CD4-positive, CD25-positive, alpha-beta regulatory T cell (primary cell): ENCODE results near the gene PEPD. TPM values are rescaled to one million over a fixed set of nuclear protein-coding genes. Genes with fewer than 3 reads are reported as not detected.

Experiments used
- ATAC-seq, 2 donors: fragments of 150-1000 bp; cut with Tn5 transposase; one replicate each; pipeline ENCODE4 v1.10.0; 2021; ENCODE audit warnings: low read depth in 2 of 2, moderate number of reproducible peaks in 2 of 2, moderate library complexity in 1 of 2
- DNase-seq, 3 donors: peaks; one replicate each; pipeline versions ENCODE4 v3.0.0 to v3.0.0-alpha.2; 2012 to 2022; ENCODE audit warnings: mixed read lengths in 1 of 3
- H3K27ac ChIP-seq: one replicate; pipeline ENCODE4 v1.7.0; 2013; ENCODE audit warnings: mild to moderate bottlenecking, low read length; ENCODE audit not compliant: insufficient read depth, poor library complexity, severe bottlenecking
- H3K27me3 ChIP-seq: one replicate; pipeline ENCODE4 v1.7.0; 2013; ENCODE audit warnings: low read length; ENCODE audit not compliant: control insufficient read depth, insufficient read depth
- H3K36me3 ChIP-seq: one replicate; pipeline ENCODE4 v1.7.0; 2013; ENCODE audit warnings: mild to moderate bottlenecking, low read length, moderate library complexity; ENCODE audit not compliant: control insufficient read depth, insufficient read depth
- H3K4me1 ChIP-seq: 2 replicates; pipeline ENCODE4 v1.7.0; 2013; ENCODE audit warnings: mild to moderate bottlenecking, low read length; ENCODE audit not compliant: insufficient read depth, control insufficient read depth, poor library complexity, severe bottlenecking
- H3K4me3 ChIP-seq: one replicate; pipeline ENCODE4 v1.7.0; 2013; ENCODE audit warnings: low read depth, mild to moderate bottlenecking, low read length, moderate library complexity
- H3K9me3 ChIP-seq, 2 experiments: 1 replicate in 1 of 2; 2 replicates in 1 of 2; pipeline ENCODE4 v1.7.0; 2013; ENCODE audit warnings: low read length in 2 of 2, mild to moderate bottlenecking in 1 of 2, moderate library complexity in 1 of 2; ENCODE audit not compliant: control insufficient read depth in 2 of 2
- H3K27ac Mint-ChIP-seq, 3 donors: one replicate each; pipeline ENCODE4 v1.8.0; 2020 to 2022; ENCODE audit warnings: mild to moderate bottlenecking in 3 of 3, mixed read lengths in 3 of 3, moderate library complexity in 2 of 3
- H3K27me3 Mint-ChIP-seq: one replicate; pipeline ENCODE4 v1.8.0; 2022; ENCODE audit warnings: mild to moderate bottlenecking, mixed read lengths
- H3K36me3 Mint-ChIP-seq: one replicate; pipeline ENCODE4 v1.8.0; 2020; ENCODE audit warnings: mixed read lengths
- H3K4me1 Mint-ChIP-seq, 4 donors: one replicate each; pipeline ENCODE4 v1.8.0; 2020 to 2022; ENCODE audit warnings: mixed read lengths in 4 of 4, mild to moderate bottlenecking in 1 of 4
- H3K4me3 Mint-ChIP-seq, 4 donors: one replicate each; pipeline ENCODE4 v1.8.0; 2020 to 2022; ENCODE audit warnings: mild to moderate bottlenecking in 4 of 4, mixed read lengths in 4 of 4, moderate library complexity in 3 of 4
- H3K9me3 Mint-ChIP-seq, 7 donors: one replicate each; pipeline ENCODE4 v1.8.0; 2020 to 2022; ENCODE audit warnings: mixed read lengths in 7 of 7, mild to moderate bottlenecking in 3 of 7, moderate library complexity in 2 of 7
- polyA plus RNA-seq, 4 donors: library from polyadenylated mRNA; unstranded; fragments of 300-500 nt; fragmentation: Illumina TruSeq; gene quantifications; one replicate each; pipeline ENCODE4 v1.2.3, GENCODE V29; 2021
- total RNA-seq: library from RNA; stranded (reverse); gene quantifications from one replicate; pipeline ENCODE4 v1.2.3, GENCODE V29; 2022

The PEPD gene
- total and polyA plus RNA-seq, 5 donors from 2014 or later, result 36.8 to 141 (median 109) TPM

DNA sequence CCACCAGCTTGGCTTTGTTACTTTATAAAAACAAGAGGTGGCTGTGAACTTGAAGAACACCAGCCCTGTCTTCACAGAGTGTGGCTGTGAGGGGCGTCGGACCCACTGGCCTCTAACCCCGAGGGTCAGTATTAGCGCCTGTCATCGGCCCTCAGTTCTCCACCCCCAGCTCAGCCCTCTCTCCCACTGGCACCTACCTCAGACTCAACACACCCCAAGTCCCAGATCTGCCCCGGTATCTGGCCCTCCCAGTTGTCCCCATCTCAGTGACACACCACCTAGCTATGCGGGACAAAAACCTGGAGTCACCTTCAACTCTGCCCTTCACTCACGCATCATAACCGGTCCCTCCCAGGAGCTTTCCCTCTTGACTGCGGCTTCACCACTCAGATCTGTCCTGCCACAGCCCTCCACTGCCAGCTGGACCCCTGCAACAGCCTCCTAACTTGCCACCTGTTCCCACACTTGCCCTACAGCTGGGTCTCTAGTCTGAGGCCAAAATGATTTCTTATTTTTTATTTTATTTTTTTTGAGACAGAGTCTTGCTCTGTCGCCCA is 45.4 kb downstream of the PEPD start:
- Mint-ChIP-seq H3K27ac (no peak overlapping the region), H3K4me1 (no peaks in the 10 kb centered on the region), H3K27me3 (no peaks in the 10 kb centered on the region), H3K9me3 (peaks cover 0 to 4% (median 0%) of the 10 kb centered on the region in 7 donors), H3K36me3 (peaks cover 47% of the 10 kb centered on the region), H3K4me3 (no peak overlapping the region)
- H3K4me3 ChIP-seq, result no peak overlapping the region
- peaks cover 10% of the 10 kb centered on the region for H3K36me3 ChIP-seq
- ATAC-seq (no peak), DNase-seq (no peak)
- no peaks in the 10 kb centered on the region for H3K9me3 ChIP-seq
- no peaks in the 10 kb centered on the region for H3K4me1 ChIP-seq
- H3K27me3 ChIP-seq, result no peaks in the 10 kb centered on the region
- H3K27ac ChIP-seq, result no peak overlapping the region

DNA sequence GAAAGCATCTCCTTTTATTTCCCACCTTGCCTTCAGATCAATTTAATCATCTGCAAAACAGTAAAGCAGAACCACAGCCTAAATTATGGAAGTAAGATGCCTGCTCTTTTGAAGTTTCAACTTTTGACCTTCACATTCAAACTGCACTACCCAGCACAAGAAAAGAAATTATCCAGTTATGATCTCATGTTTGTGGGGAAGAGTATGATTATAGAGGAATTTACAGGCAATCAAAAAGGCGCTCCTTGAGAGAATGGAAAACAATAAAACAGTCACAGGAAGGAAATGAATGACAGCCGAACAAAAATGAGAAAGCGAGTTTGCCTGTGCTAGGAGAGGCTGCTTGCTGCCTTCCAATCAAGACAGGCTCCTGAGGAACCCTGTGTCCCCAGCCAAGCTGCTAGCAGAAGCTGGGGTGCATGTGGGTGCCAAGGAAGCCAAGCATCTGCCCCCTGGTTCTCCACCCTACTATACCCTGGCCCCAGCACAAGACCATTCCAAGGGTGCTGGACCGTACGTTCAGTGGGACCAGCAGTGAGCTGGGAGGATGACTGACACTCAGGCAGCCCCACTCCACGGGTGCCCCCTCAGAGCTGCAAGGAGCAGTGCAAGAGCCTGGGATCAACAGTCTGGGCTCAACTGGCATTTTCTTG is 47.8 kb downstream of the PEPD start:
- Mint-ChIP-seq H3K4me3 (no peak overlapping the region), H3K9me3 (no peaks in the 10 kb centered on the region), H3K4me1 (peaks cover 0 to 5% (median under 1%) of the 10 kb centered on the region in 4 donors), H3K36me3 (peaks cover 31% of the 10 kb centered on the region), H3K27me3 (no peaks in the 10 kb centered on the region), H3K27ac (no peak overlapping the region)
- ATAC-seq, result no peak
- DNase-seq, result no peak
- H3K4me3 ChIP-seq, result no peak overlapping the region
- peaks cover 10% of the 10 kb centered on the region for H3K36me3 ChIP-seq
- H3K9me3 ChIP-seq, result no peaks in the 10 kb centered on the region
- no peak overlapping the region for H3K27ac ChIP-seq
- no peaks in the 10 kb centered on the region for H3K27me3 ChIP-seq
- H3K4me1 ChIP-seq, result no peaks in the 10 kb centered on the region

DNA sequence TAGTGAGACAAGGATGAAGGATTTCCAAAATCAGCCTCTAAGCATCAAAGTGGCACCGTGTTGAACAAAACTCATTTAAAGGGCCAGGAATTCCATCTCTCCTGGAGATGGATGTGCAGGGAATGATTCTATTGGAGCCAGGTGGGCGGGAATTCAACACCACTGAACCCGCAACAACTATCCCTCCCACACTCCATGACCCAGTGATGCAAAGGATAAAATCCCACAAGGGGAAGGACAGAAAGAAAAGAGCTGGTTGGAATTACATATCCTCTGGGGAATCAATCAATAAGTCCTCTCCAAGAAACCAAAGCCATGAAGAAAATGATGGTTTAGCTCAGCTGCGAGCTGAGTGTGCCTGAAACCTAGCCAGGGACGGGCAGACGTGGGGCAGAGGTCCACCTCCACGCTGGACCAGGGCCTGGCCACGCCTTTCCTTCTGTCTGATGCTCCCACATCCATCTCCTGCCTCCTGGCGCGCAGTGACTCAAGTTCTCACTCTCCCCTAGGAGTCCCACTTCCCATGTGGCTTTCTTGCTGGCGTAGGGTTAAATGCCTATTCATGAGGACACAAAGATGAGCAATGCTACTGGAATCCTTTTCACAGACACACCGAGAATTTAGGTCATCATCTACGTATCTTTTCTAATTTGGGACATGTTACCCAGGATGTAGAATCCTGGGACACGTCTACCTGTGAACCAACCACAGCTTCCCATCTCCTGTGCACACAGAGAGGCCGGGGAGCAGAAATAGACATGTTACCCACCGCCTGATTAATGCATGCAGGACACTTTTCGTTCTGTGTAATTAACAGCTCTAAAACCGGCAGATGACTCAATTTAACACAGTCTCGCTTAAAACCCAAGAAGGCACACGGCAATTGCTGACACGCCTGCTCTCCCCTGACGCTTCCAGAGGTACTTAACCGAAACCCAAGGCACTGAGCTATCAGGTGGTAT is 48.6 kb downstream of the PEPD start:
- DNase-seq, result no peak
- peaks cover 23% of the 10 kb centered on the region for H3K36me3 Mint-ChIP-seq

DNA sequence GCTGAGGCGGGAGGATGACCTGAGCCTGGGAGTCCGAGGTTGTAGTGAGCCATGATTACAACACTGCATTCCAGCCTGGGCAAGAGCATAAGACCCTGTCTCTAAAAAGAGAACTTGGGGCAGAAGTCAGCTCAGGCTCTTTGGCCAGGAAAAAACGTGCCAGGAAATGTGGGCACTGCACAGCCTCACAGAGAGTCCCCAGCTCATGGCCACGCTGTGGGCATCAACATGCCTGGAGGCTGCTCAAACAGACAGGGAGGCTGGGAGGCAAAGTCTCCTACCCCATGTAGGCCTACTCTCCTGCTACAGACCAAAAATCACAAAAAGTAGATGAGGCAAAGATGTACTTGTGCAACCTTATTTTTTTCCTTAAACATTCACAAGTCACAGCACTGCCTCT is 49.4 kb downstream of the PEPD start:
- H3K9me3 ChIP-seq, result no peaks in the 10 kb centered on the region
- no peak overlapping the region for H3K4me3 Mint-ChIP-seq
- peaks cover 21% of the 10 kb centered on the region for H3K36me3 Mint-ChIP-seq
- no peaks in the 10 kb centered on the region for H3K4me1 ChIP-seq
- H3K27me3 Mint-ChIP-seq, result no peaks in the 10 kb centered on the region
- DNase-seq (no peak), ATAC-seq (no peak)
- H3K4me1 Mint-ChIP-seq, result peaks cover 0 to 5% (median under 1%) of the 10 kb centered on the region in 4 donors
- no peak overlapping the region for H3K27ac ChIP-seq
- no peak overlapping the region for H3K27ac Mint-ChIP-seq
- H3K4me3 ChIP-seq, result no peak overlapping the region
- no peaks in the 10 kb centered on the region for H3K9me3 Mint-ChIP-seq
- peaks cover 5% of the 10 kb centered on the region for H3K36me3 ChIP-seq
- no peaks in the 10 kb centered on the region for H3K27me3 ChIP-seq

More for the DNA sequence above, 48.6 kb downstream of the PEPD start:
- Histone ChIP-seq H3K4me1 (no peaks in the 10 kb centered on the region), H3K9me3 (no peaks in the 10 kb centered on the region), H3K27me3 (no peaks in the 10 kb centered on the region), H3K4me3 (no peak overlapping the region), H3K36me3 (peaks cover 10% of the 10 kb centered on the region), H3K27ac (no peak overlapping the region)
- H3K9me3 Mint-ChIP-seq, result no peaks in the 10 kb centered on the region
- no peaks in the 10 kb centered on the region for H3K27me3 Mint-ChIP-seq
- H3K27ac Mint-ChIP-seq, result no peak overlapping the region
- no peak for ATAC-seq
- H3K4me3 Mint-ChIP-seq, result no peak overlapping the region
- H3K4me1 Mint-ChIP-seq, result peaks cover 0 to 5% (median under 1%) of the 10 kb centered on the region in 4 donors

DNA sequence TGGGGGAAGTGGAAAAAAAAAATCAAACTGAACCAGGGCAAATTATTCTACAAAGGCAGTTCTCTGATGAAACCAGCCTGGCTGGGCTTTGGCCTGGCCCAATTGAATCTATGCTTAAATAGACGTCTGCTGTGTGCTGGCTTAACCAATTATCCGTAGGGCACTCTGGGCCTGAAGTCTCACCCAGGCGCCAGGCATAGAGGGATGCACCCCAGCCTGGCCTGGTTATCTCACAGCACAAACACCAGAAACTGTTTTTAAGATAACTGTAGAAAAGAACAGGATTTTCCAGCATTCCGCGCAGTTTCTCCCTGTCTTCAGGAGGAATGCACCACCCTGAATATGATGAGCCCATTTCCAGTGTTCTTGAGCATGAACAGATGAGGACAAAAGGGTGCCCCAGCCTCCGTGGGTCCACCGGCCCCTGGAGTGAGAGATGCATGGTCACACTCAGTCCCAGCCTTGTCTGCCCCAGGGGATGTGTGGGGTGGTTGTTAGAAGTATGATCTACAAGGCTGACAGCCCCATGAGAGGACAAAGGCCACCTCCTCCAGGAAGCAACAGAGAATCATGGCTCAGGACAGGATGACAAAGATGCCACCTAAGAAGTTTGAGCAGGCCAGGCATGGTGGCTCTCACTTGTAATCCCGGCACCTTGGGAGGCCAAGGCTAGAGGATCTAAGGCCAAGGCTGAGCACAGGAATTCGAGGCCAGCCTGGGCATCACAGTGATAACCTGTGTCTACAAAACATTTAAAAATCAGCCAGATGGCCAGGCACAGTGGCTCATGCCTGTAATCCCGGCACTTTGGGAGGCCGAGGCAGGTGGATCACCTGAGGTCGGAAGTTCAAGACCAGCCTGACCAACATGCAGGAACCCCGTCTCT is 50.2 kb downstream of the PEPD start:
- no peak for ATAC-seq
- no peak overlapping the region for H3K4me3 Mint-ChIP-seq
- Histone ChIP-seq H3K9me3 (no peaks in the 10 kb centered on the region), H3K27ac (no peak overlapping the region), H3K4me1 (no peaks in the 10 kb centered on the region), H3K36me3 (peaks cover 2% of the 10 kb centered on the region), H3K27me3 (no peaks in the 10 kb centered on the region), H3K4me3 (no peak overlapping the region)
- DNase-seq, result no peak
- H3K27me3 Mint-ChIP-seq, result no peaks in the 10 kb centered on the region
- H3K4me1 Mint-ChIP-seq, result peaks cover 0 to 6% (median under 1%) of the 10 kb centered on the region in 4 donors
- H3K27ac Mint-ChIP-seq, result peak overlapping the region in 1 of 3 donors; percentile 25
- no peaks in the 10 kb centered on the region for H3K9me3 Mint-ChIP-seq
- H3K36me3 Mint-ChIP-seq, result peaks cover 19% of the 10 kb centered on the region

DNA sequence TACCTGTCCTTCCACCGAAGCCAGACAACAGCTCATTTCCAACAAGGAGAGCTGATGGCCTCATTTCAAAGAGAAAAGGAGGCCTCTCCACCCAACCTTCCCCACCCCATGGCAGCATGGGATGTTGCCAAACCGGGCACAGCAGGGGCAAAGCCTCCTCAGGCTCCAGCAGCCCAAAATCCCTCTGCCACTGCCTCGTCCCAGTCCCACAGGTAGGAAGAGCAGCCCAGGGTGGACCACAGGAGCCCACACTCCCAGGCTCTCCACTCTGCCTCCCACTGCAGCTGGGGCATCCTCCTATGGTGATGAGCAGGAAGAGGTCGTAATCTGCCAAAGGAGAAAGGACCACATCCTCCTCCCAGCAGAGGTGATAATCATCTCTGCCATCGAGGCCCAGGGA is 50.9 kb downstream of the PEPD start:
- Histone ChIP-seq H3K9me3 (no peaks in the 10 kb centered on the region), H3K27ac (no peak overlapping the region), H3K27me3 (no peaks in the 10 kb centered on the region), H3K4me1 (no peaks in the 10 kb centered on the region), H3K4me3 (no peak overlapping the region), H3K36me3 (no peaks in the 10 kb centered on the region)
- H3K27ac Mint-ChIP-seq, result peak overlapping the region in 1 of 3 donors; percentile 55
- no peak overlapping the region for H3K4me3 Mint-ChIP-seq
- no peak for DNase-seq
- H3K9me3 Mint-ChIP-seq, result no peaks in the 10 kb centered on the region
- no peak for ATAC-seq
- peaks cover 19% of the 10 kb centered on the region for H3K36me3 Mint-ChIP-seq
- H3K4me1 Mint-ChIP-seq, result peaks cover 0 to 10% (median under 1%) of the 10 kb centered on the region in 4 donors
- no peaks in the 10 kb centered on the region for H3K27me3 Mint-ChIP-seq

DNA sequence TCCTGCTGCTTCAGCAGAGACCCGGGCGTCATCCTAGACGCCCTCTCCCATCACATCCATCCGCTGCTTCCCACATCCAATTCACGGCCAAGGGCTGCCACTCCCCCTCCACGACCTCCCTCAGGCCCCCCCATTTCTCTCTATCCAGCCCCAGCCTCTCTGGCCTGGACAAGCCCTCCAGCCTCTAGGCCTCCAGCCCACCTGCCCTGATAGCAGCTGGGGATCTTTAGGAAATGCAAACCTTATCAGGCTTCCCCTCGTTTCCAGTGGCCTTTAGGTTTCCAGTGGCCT is 51.6 kb downstream of the PEPD start:
- H3K27ac Mint-ChIP-seq, result no peak overlapping the region
- peaks cover 0 to 10% (median under 1%) of the 10 kb centered on the region in 4 donors for H3K4me1 Mint-ChIP-seq
- ATAC-seq, result no peak
- H3K4me1 ChIP-seq, result no peaks in the 10 kb centered on the region
- no peaks in the 10 kb centered on the region for H3K27me3 ChIP-seq
- H3K9me3 Mint-ChIP-seq, result no peaks in the 10 kb centered on the region
- H3K4me3 Mint-ChIP-seq, result no peak overlapping the region
- H3K4me3 ChIP-seq, result no peak overlapping the region
- peaks cover 19% of the 10 kb centered on the region for H3K36me3 Mint-ChIP-seq
- no peaks in the 10 kb centered on the region for H3K36me3 ChIP-seq
- H3K27me3 Mint-ChIP-seq, result no peaks in the 10 kb centered on the region
- no peak for DNase-seq
- H3K27ac ChIP-seq, result no peak overlapping the region
- no peaks in the 10 kb centered on the region for H3K9me3 ChIP-seq
